Measurements from ENCODE around the gene CCBE1.
"Not testable (repeated sequence)": the region's sequence is repeated elsewhere in the genome, so short reads cannot be mapped to it uniquely, and the experiment has no call there.

CCBE1 gene

GRCh38 chr18:59715966-59716369, 18.7 kb upstream of the CCBE1 start:
- Histone ChIP-seq H3K4me1 (ENCODE audit: insufficient read depth, insufficient read length) (no peaks in the 10 kb centered on the region), H3K9me3 (ENCODE audit: insufficient read depth, low read length) (no peaks in the 10 kb centered on the region), H3K27me3 (ENCODE audit: insufficient read depth, insufficient read length) (no peaks in the 10 kb centered on the region), H3K4me3 (ENCODE audit: insufficient read length, low read depth) (no peak overlapping the region), H3K36me3 (ENCODE audit: insufficient read depth, insufficient read length, low read length) (no peaks in the 10 kb centered on the region), H3K9ac (ENCODE audit: insufficient read length, low read depth) (no peak overlapping the region)
- no peak for TF ChIP-seq SUZ12 (IDR thresholded peaks at IDR 0.05; ENCODE audit: extremely low read depth, insufficient read depth, insufficient read length)
- no peak for TF ChIP-seq YY1 (IDR thresholded peaks at IDR 0.05; ENCODE audit: insufficient read depth, insufficient read length)
- no peak for TF ChIP-seq ZNF274 (IDR thresholded peaks at IDR 0.05; ENCODE audit: low read depth, low read length)
- DNase-seq (ENCODE audit: low read depth, low spot score), result no peak

GRCh38 chr18:59715445-59715844, 18.2 kb upstream of the CCBE1 start:
- Histone ChIP-seq H3K4me1 (ENCODE audit: insufficient read depth, insufficient read length) (no peaks in the 10 kb centered on the region), H3K9me3 (ENCODE audit: insufficient read depth, low read length) (no peaks in the 10 kb centered on the region), H3K4me3 (ENCODE audit: insufficient read length, low read depth) (no peak overlapping the region), H3K9ac (ENCODE audit: insufficient read length, low read depth) (no peak overlapping the region), H3K27me3 (ENCODE audit: insufficient read depth, insufficient read length) (no peaks in the 10 kb centered on the region), H3K36me3 (ENCODE audit: insufficient read depth, insufficient read length, low read length) (no peaks in the 10 kb centered on the region)
- DNase-seq (ENCODE audit: low read depth, low spot score), result no peak
- TF ChIP-seq SUZ12 (IDR thresholded peaks at IDR 0.05; ENCODE audit: extremely low read depth, insufficient read depth, insufficient read length) (no peak), ZNF274 (IDR thresholded peaks at IDR 0.05; ENCODE audit: low read depth, low read length) (no peak), YY1 (IDR thresholded peaks at IDR 0.05; ENCODE audit: insufficient read depth, insufficient read length) (no peak)

- H3K36me3 ChIP-seq (ENCODE audit: insufficient read depth, insufficient read length, low read length); H3K9ac ChIP-seq (ENCODE audit: insufficient read length, low read depth); DNase-seq (ENCODE audit: low read depth, low spot score); H3K4me1 ChIP-seq (ENCODE audit: insufficient read depth, insufficient read length); H3K9me3 ChIP-seq (ENCODE audit: insufficient read depth, low read length); H3K4me3 ChIP-seq (ENCODE audit: insufficient read length, low read depth); H3K27me3 ChIP-seq (ENCODE audit: insufficient read depth, insufficient read length): not testable (repeated sequence)
Observed at GRCh38 chr18:59714096-59714495, 16.9 kb upstream of the CCBE1 start.

GRCh38 chr18:59712311-59712710, 15.1 kb upstream of the CCBE1 start:
- no peaks in the 10 kb centered on the region for H3K9me3 ChIP-seq (ENCODE audit: insufficient read depth, low read length)
- TF ChIP-seq ZNF274 (IDR thresholded peaks at IDR 0.05; ENCODE audit: low read depth, low read length) (no peak), YY1 (IDR thresholded peaks at IDR 0.05; ENCODE audit: insufficient read depth, insufficient read length) (no peak), SUZ12 (IDR thresholded peaks at IDR 0.05; ENCODE audit: extremely low read depth, insufficient read depth, insufficient read length) (no peak)
- no peak overlapping the region for H3K9ac ChIP-seq (ENCODE audit: insufficient read length, low read depth)
- no peaks in the 10 kb centered on the region for H3K4me1 ChIP-seq (ENCODE audit: insufficient read depth, insufficient read length)
- no peaks in the 10 kb centered on the region for H3K27me3 ChIP-seq (ENCODE audit: insufficient read depth, insufficient read length)
- H3K36me3 ChIP-seq (ENCODE audit: insufficient read depth, insufficient read length, low read length), result no peaks in the 10 kb centered on the region
- DNase-seq (ENCODE audit: low read depth, low spot score), result no peak
- no peak overlapping the region for H3K4me3 ChIP-seq (ENCODE audit: insufficient read length, low read depth)

GRCh38 chr18:59708988-59709387, 11.8 kb upstream of the CCBE1 start:
- H3K4me3 ChIP-seq (ENCODE audit: insufficient read length, low read depth), result no peak overlapping the region
- no peak overlapping the region for H3K9ac ChIP-seq (ENCODE audit: insufficient read length, low read depth)
- no peaks in the 10 kb centered on the region for H3K9me3 ChIP-seq (ENCODE audit: insufficient read depth, low read length)
- no peaks in the 10 kb centered on the region for H3K36me3 ChIP-seq (ENCODE audit: insufficient read depth, insufficient read length, low read length)
- H3K4me1 ChIP-seq (ENCODE audit: insufficient read depth, insufficient read length), result no peaks in the 10 kb centered on the region
- DNase-seq (ENCODE audit: low read depth, low spot score), result no peak
- H3K27me3 ChIP-seq (ENCODE audit: insufficient read depth, insufficient read length), result no peaks in the 10 kb centered on the region
- TF ChIP-seq YY1 (IDR thresholded peaks at IDR 0.05; ENCODE audit: insufficient read depth, insufficient read length) (no peak), SUZ12 (IDR thresholded peaks at IDR 0.05; ENCODE audit: extremely low read depth, insufficient read depth, insufficient read length) (no peak), ZNF274 (IDR thresholded peaks at IDR 0.05; ENCODE audit: low read depth, low read length) (no peak)

GRCh38 chr18:59707306-59707705, 10.1 kb upstream of the CCBE1 start:
- TF ChIP-seq ZNF274 (IDR thresholded peaks at IDR 0.05; ENCODE audit: low read depth, low read length), result no peak
- TF ChIP-seq YY1 (IDR thresholded peaks at IDR 0.05; ENCODE audit: insufficient read depth, insufficient read length), result no peak
- TF ChIP-seq SUZ12 (IDR thresholded peaks at IDR 0.05; ENCODE audit: extremely low read depth, insufficient read depth, insufficient read length), result no peak
- no peak for DNase-seq (ENCODE audit: low read depth, low spot score)

GRCh38 chr18:59706499-59706898, 9.3 kb upstream of the CCBE1 start:
- no peak for DNase-seq (ENCODE audit: low read depth, low spot score)
- TF ChIP-seq SUZ12 (IDR thresholded peaks at IDR 0.05; ENCODE audit: extremely low read depth, insufficient read depth, insufficient read length) (no peak), ZNF274 (IDR thresholded peaks at IDR 0.05; ENCODE audit: low read depth, low read length) (no peak), YY1 (IDR thresholded peaks at IDR 0.05; ENCODE audit: insufficient read depth, insufficient read length) (no peak)
- H3K4me1 ChIP-seq (ENCODE audit: insufficient read depth, insufficient read length), result no peaks in the 10 kb centered on the region
- no peaks in the 10 kb centered on the region for H3K27me3 ChIP-seq (ENCODE audit: insufficient read depth, insufficient read length)
- no peak overlapping the region for H3K9ac ChIP-seq (ENCODE audit: insufficient read length, low read depth)
- no peak overlapping the region for H3K4me3 ChIP-seq (ENCODE audit: insufficient read length, low read depth)
- H3K9me3 ChIP-seq (ENCODE audit: insufficient read depth, low read length), result no peaks in the 10 kb centered on the region
- H3K36me3 ChIP-seq (ENCODE audit: insufficient read depth, insufficient read length, low read length), result no peaks in the 10 kb centered on the region

More at GRCh38 chr18:59707306-59707705, 10.1 kb upstream of the CCBE1 start:
- H3K9ac ChIP-seq (ENCODE audit: insufficient read length, low read depth), result no peak overlapping the region
- no peaks in the 10 kb centered on the region for H3K4me1 ChIP-seq (ENCODE audit: insufficient read depth, insufficient read length)
- H3K9me3 ChIP-seq (ENCODE audit: insufficient read depth, low read length), result no peaks in the 10 kb centered on the region
- no peaks in the 10 kb centered on the region for H3K27me3 ChIP-seq (ENCODE audit: insufficient read depth, insufficient read length)
- H3K4me3 ChIP-seq (ENCODE audit: insufficient read length, low read depth), result no peak overlapping the region
- no peaks in the 10 kb centered on the region for H3K36me3 ChIP-seq (ENCODE audit: insufficient read depth, insufficient read length, low read length)

- Histone ChIP-seq H3K9me3 (ENCODE audit: insufficient read depth, low read length) (no peaks in the 10 kb centered on the region), H3K27me3 (ENCODE audit: insufficient read depth, insufficient read length) (no peaks in the 10 kb centered on the region), H3K36me3 (ENCODE audit: insufficient read depth, insufficient read length, low read length) (no peaks in the 10 kb centered on the region), H3K9ac (ENCODE audit: insufficient read length, low read depth) (no peak overlapping the region), H3K4me3 (ENCODE audit: insufficient read length, low read depth) (no peak overlapping the region), H3K4me1 (ENCODE audit: insufficient read depth, insufficient read length) (peaks cover 3% of the 10 kb centered on the region)
- DNase-seq (ENCODE audit: low read depth, low spot score), result no peak
- TF ChIP-seq ZNF274 (IDR thresholded peaks at IDR 0.05; ENCODE audit: low read depth, low read length), result no peak
- no peak for TF ChIP-seq SUZ12 (IDR thresholded peaks at IDR 0.05; ENCODE audit: extremely low read depth, insufficient read depth, insufficient read length)
- no peak for TF ChIP-seq YY1 (IDR thresholded peaks at IDR 0.05; ENCODE audit: insufficient read depth, insufficient read length)
Observed at GRCh38 chr18:59705145-59705544, 7.9 kb upstream of the CCBE1 start.

Data from NT2/D1 (cell line).